Measurements from ENCODE around the gene CSF1R.

CSF1R gene

DNA sequence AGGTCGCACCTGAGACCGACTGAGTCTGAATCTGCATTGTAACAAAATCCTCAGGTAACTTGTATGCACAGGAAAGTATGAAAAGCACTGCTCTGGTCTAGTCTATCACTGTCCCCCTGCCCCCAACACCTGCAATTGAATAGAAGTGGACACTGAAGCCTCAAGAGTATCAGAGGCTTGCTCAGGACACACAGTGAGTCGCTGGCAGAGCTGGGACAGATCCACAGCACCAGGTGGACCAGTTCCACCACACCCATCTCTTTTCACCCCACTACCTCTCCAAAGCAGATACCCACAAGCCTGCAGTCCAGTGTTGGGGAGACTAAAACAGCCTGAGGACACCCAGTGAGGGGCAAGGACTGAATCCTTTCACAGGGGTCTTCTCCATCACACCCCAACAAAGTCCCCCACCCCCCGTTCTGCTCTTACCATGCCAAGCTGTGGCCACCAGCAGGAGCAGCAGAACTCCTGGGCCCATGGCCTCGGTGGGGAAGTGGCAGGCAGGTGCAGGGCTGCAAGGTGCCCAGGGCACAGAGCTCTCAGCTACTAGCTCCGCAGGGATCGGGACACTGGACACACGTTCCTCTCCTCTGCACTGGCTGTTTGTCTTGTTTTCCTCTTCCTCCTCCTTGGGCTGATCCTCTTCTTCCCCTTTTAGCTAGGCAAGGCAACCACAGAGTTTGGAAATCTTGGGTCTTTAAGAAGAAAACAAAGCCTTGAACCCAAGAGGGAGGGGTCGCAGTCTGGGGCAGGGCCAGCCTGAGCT is at the start of gene CSF1R:
TSS of gene CSF1R (minus strand) at position 605 of the 766 bp plus-strand sequence. CDS start at position 478, 127 bp downstream.
- no peak for DNase-seq (ENCODE audit: low spot score)

DNA sequence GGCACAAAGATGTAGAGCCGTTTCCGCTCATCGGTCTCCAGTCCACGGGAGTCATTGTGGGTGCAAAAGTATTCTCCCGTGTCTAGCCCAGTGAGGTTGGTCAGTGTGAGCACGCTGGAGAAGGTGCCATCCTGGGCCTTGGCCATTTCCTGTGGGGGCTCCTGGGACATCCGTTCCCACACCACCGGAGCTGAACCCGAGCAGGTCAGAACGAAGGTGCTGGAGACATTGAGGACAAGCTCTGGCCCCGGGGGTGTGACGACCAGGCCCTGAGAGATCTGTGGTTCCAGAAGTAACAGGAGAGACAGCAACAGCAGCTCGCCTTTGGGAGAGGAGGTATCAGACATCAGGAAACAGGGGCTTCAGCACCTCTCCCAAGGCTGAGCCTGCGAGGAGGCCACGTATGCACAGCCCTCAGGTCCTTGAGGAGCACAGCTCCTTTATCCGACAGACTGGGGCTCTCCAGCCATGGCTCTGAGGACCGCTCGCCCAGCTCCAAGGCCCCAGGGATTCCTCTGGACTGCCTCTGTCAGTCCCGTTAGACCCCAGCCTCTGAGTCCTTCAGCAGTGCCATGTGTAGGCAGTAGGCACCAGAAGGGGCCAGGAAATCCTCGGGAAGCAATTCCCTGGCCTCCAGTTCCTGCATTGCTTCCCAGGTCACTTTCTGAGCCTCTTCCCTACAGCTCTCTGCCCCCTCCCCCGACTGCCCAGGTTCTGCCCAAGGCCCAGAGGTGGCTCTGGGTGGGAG is 49.4 kb upstream of the CSF1R start:
- DNase-seq (ENCODE audit: low spot score) = no peak

DNA sequence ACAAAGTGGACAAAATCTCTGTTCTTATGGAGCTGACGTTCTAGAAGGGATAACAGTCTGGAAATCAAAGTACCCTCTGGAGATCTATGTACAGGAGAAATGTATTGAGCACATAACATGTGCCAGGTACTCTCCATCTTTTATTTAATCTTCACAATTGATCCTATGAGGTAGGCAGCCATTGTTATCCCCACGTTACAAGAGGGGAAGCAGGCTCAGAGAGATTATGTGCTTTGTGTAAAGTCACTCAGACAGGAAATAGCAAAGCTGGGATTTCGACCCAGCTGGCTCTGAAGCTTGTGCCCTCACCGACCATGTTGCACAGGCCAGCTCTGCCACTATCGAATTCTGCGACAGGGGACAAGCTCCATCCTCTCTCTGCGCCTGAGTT is 47.8 kb upstream of the CSF1R start:
- no peak for DNase-seq (ENCODE audit: low spot score)

DNA sequence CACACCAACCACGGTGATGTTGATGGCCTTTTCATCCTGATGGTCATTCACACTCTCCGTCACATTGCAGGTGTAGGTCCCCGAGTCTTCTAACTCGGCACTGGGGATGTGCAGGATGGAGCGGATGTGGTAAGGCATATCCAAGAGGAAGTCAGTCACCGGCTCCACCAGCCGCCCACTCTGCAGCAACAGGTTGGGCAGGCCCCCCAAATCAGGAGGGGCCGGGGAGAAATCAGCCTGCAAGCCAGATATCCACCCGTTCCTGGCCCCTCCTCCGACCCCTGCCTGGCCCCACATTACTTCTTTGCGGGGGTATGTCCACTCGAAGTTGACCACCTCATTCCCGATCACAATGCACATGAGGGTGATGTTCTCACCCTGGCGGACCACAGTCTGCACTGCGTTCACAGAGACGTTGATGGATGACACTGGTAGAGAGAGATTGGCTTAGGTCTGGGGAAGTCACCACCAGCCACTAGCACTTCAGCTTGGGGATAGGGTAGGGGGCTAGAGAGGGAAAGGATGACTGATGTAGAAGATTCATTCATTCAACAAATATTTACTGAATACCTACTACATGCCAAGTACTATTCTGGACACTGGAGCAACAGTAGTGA is 47.3 kb upstream of the CSF1R start:
- DNase-seq (ENCODE audit: low spot score) = no peak

DNA sequence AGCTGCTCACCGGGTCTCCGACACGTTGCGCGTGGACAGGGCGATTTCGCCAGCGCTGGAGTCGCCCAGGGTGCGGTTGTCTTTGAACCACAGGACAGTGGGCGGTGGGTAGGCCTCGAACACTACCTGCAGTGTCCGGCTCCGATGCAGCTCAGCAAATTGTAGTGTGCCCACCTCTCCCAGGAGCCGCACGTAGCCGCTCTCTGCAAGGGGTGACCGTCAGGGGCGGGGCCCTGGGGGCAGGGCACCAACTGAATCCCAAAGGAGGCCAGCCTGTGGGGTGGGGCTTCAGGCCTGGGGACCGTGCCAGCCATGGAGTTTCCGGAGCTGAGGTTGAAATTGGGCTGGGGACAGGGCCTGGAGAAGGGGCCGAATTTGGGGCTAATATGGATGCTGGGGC is 46.4 kb upstream of the CSF1R start:
- no peak for DNase-seq (ENCODE audit: low spot score)

DNA sequence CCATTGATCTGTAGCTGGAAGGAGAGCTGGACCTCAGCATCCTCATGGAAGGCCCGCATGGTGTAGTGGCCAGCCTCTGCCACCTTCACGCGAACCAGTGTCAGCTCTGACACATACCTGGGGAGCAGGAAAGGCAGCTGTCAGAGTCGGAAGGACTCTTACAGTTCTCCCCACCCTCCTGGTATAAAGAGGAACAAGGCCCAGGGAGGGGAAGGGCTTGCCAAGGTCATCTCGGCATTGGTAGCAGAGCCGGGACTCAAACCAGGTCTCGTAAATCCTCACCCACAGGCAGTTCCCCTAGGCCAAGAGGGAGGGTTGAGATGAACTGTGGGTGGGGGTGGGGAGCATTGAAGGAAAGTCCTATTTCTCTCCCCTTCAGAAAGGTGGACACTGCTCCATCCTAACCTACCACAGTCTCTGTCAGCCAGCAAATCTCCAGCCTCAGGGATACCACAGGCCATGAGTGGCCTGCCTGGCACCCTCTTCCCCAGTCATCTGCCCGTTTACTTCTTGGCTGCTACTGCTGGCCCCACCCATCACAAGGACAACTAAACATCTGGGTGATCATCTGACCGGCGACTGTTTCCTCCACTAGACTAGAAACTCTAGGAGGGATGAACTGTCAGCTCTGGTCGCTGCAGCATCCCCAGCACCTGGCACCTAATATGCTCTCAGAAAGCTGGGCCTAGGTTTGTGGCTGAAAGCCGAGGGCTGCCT is 45.8 kb upstream of the CSF1R start:
- DNase-seq (ENCODE audit: low spot score) = no peak

DNA sequence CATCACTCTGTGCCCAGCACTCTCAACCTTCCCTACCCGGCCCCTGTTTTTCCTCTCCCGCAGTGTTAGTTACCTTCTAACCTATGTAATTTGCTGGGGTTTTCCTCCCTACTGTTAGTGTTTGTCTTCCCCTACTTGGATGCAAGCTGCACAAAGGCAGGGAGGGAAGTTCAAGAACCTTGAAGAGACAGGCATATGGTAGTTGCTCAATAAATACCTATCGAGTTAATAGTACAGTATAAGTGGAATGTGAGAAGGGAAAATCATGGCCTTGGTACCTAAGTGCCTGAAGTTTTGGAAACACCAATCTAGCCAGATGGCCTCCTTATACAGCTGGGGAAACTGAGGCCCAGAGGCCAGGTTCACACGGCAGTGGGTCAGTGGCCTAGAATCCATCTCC is 45.1 kb upstream of the CSF1R start:
- no peak for DNase-seq (ENCODE audit: low spot score)

DNA sequence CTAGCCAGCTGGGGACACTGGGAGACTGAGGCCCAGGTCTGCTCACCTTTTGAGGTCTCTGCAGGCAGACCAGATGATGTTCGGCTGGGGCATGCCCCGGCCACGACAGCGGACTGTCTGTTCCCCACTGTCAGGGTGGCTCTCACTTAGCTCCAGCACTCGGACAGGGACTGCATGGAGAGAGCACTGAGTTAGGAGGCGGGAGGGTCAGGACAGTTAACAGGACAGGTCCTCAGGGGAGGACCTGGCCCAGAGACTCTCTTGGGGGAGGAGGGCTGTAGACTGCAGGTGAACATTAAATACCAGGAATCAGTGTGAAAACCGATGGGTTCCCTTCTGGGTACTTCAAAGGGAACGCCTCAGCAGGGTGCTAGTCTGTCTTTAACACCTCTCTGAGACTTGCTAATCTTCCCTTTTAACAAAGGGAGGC is 44.2 kb upstream of the CSF1R start:
- DNase-seq (ENCODE audit: low spot score) = no peak

DNA sequence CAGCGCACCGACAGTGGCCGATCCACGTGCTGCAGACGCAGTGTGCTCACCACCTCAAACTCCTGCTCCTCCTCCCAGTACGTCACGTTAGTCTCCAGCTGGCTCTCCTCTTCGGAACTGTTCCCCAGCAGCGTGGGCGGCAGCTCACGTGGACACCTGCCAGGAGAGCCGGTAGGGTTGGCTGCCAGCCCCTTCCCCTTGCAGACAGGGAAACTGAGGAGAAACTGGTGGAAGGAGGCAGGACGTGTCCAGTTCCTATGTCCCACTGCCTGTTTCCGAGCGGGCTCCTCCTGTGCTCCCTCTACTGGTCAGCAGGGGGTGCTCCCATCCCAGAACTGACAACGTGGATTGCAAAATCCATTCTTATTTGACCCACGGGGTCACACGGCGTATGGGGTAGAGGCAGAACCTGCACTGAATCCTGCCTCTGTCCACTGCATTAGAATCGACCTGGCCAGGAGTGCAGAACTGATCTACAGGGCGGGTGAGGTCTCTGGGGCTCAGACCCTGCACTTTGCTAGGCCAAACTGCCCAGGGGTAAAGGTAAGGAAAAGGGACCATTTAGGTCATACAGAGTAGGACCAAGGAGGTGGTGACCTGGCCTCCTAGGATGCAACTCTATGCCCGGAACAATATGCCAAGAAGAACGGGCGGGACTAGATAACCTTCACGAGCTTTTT is 43.6 kb upstream of the CSF1R start:
- DNase-seq (ENCODE audit: low spot score) = peak; percentile 73

DNA sequence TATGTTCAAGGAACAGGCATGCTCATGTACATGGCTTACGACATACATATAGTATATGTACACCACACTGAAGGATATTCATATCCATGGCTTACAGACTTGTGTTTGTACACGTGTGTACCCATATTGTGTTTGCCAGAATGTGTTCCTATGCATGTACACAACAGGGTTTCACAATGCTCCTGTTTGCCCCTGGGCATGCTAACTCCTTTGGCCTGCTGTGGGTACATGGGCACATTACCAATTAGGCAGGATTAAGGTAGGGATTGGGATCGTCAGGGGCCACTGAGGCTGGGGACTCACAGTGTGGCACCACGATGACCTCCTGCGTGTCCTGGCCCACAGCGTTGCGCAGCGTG is 43.1 kb upstream of the CSF1R start:
- DNase-seq (ENCODE audit: low spot score) = no peak

DNA sequence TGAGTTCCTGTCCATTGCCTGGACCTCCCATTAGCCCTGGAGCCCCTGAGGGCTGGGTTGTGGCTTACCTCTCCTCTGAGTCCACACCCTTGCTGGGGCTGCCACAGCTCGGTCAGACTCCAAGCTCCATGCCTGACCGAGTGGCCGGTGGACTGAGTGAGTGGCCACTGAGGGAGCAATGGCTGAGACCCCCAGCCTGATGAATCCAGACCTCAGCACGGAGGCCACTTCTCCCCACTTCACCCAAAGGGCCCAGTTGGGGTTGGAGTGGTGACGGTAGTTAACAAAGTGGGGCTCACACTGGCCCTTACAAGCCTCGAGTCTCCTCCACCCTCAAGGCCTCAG is 40.5 kb upstream of the CSF1R start:
- DNase-seq (ENCODE audit: low spot score) = no peak

DNA sequence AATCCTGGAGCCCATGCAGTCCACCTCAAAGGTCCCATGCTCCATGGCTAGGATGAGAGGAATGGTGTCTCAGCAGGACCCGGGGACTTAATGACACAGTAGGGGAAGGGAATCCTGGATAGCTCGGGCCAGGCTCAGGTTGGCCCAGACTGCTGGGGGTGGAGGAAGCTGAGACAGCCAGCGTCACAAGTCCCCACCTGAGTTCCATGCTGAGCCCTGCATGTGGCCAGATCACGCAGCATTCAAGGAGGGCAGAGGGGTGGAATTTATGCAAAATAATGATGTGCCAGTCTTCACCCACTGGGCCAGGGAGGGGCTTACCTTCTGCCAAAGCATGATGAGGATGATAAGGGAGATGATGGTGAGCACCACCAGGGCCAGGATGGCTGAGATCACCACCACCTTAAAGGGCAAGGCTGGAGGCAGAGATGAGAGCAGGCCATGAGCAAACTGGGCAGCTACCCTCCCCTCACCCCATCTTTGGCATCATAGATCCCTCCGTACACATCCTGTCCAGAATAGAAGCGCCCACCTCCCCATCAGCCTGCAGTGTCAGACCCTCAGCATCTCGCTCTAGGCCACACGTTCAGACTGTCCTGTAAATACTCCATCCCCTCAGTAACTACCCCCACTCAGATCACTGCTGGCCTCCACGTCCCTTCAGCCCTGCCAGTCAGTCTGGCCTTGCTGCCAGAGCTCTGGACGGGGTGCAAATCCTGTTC is 40.0 kb upstream of the CSF1R start:
- DNase-seq (ENCODE audit: low spot score) = no peak

DNA sequence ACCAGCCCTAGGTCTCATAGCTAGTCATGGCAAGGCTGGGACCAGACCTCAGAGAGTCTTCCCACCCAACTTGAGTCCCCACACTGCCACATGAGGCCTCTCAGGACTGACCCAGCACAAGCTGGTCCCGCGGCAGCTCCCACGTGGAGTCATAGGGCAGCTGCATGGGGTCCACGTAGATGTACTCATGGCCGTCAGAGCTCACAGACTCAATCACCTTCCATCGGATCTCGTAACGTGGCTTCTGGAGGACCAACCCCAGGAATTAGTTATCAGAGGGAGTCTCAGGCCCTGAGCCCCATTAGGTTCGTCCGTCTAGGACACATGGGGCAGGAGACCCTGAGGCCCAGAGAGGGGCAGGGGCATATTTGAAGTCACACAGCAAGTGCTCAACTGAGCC is 39.0 kb upstream of the CSF1R start:
- DNase-seq (ENCODE audit: low spot score) = no peak

DNA sequence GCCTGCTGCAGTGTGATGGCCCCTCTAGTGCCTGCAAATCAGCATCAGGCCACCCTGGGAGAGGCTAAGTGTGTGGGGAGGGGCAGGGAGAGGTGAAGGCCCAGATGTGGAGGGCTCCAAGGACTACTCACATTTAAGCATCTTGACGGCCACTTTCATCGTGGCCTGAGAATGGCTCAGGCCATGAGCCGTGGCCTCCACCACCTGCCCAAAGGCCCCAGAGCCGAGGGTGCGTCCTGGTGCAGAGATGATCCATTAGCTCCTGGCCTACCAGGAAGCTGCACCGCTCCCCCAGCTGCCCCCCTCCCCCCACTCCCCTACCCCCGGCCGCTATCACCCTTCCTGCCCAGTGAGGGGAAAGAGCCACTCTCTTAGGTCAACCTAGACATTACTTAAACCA is 38.2 kb upstream of the CSF1R start:
- no peak for DNase-seq (ENCODE audit: low spot score)

DNA sequence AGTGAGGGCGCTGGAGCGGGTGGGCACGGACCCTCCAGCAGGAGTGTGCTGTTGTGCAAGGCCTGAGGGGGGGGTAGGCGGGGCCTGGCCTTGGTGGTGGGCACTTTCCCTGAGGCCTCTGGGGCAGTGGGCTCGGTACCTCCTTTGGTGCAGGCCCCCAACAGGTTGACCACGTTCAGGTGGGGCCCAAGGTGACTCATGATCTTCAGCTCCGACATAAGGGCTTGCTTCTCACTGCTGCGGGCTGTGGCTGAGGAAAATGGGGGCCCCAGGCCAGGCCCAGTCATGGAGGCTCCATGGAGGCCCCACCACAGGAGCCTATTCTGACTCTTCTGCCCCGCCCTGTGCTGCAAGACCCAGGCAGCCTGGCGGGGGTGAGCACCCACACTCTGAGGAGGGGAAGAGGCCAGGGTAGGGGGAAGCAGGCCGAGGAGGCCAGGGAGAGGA is 37.8 kb upstream of the CSF1R start:
- no peak for DNase-seq (ENCODE audit: low spot score)

DNA sequence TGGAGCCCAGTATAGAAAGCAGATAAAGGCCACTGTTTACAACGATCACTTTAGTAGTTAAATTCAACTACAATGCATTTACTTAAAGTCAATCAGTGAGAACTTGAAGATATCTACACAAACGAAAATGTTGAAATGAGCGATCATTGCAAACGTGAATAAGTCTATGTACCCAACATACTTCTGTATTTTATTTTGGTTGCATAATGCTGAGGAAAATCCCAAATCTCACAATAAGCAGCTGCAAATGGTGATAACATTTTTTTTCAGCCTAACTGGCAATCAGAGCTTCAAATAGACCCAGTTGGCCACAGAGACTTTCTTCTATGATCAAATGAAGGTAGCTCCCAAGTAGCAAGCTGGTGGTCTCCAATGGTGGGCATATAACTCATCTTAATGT is 37.2 kb upstream of the CSF1R start:
- no peak for DNase-seq (ENCODE audit: low spot score)

DNA sequence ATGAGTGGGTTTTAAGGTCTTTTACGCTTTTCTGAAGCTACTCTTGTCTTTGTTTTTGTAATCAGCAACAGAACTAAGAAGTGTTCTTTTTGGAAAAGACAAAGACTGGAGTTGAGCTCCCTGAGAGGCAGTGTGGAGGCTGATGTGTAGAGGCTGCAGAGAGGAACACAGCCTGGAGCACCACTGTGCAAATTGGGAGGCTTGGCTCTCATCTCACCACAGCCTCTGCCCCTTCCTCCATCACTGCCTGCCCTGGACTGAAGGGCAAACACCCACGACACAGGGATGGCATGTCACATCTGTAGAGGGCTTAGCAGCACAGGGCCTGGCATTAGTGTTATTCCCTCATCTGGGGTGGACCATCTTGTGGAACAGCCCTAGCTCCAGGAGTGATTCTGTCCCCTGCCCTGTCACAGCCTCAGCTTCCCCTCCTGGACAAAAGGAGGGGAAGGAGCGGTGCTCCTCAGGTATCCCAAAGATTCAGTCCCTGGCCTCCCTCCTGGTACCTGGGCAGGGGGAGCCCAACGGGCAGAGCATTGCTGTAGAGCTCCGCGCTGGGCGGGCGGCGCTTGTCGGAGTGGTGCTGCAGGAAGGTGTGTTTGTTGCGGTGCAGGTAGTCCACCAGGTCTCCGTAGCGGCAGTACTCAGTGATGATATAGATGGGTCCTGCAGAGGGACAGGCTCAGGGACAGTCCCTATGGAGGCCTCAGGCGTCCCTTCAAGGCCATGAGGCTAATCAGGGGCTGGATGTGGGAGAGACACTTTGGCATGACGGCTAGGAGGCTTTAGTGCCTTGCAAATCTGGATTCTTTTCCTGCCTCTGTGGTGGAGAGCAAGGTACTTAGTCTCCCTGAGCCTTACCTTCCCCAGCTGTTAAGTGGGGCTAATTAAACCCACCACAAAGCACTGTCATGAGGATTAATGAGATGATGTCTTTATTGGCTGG is 36.5 kb upstream of the CSF1R start:
- no peak for DNase-seq (ENCODE audit: low spot score)

DNA sequence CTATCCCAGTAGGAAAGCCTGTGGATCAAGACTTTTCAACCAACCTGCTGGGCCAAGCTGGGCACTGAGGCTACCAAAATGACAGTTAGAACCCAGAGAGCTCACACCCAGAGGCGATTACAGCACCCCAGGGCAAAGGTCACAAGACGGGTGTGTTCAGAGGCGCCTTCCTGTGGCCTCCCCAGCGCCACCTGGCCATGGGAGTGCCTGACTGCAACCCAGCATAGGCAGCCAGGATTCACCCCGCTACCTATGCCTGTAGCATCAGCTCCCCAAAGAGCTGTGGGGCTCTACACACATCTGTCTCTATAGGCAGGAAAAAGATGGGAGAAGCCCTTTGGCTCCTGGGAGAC is 35.8 kb upstream of the CSF1R start:
- DNase-seq (ENCODE audit: low spot score) = peak; percentile 67

DNA sequence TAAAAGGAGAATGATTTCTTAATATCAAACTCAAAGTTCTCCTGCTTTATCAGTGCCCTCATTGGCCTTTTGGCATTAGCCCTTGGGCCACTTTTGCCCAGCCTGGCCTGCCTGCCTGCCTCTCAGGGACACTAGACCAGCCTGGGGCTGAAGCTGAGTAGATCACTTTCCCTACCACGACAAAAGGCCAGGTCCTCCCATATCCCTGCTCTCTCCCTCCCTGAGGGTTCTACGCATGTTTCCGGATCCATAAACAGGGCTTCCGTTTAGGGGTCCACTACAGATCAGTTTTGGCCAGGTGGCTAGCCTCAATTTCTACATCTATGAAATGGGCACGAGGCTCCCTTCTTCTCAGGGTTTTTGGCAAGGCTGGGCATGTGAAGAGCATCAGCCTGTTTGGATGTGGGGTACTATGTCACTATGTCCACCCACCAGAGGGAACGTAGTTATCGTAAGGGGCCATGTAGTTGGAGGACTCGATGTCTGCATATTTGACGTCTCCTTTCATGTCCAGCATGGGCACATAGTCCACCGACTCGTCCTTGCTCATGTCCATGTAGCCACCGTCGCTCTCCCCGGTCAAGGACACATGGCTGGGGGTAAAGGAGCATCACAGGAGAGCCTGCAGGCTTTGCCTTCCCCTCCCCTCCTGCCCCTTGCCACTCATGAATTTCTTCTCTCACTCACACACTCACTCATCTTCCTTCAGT is 35.2 kb upstream of the CSF1R start:
- no peak for DNase-seq (ENCODE audit: low spot score)

Measured in NAMALWA (cell line).